B cell (primary cell): ENCODE results near the gene PCDHGA3. TPM values are rescaled to one million over a fixed set of nuclear protein-coding genes. Genes with fewer than 3 reads are reported as not detected.
A peak's percentile ranks its signal among the peaks of the same experiment; 100 is the strongest.

Experiments used
- ATAC-seq: fragments of 200-7000 bp; cut with Tn5 transposase; one replicate; pipeline ENCODE4 v1.10.0; 2021; ENCODE audit warnings: low read depth, mild to moderate bottlenecking, moderate number of reproducible peaks, moderate library complexity
- CTCF ChIA-PET: fragments of 350-600 bp; sonication (Branson Sonifier 250); formaldehyde crosslinking; loops from one replicate; lab custom pipeline; 2021; ENCODE audit warnings: antibody characterized with exemption, inconsistent platforms; lab: Charles Lee
- POLR2A ChIA-PET: fragments of 350-600 bp; sonication (Branson Sonifier 250); formaldehyde crosslinking; loops from one replicate; lab custom pipeline; 2021; ENCODE audit warnings: antibody characterized with exemption; lab: Charles Lee
- DNase-seq: peaks from one replicate; pipeline ENCODE4 v3.0.0; 2013
- H2AFZ ChIP-seq: 2 replicates; pipeline ENCODE4 v1.6.1; 2012; ENCODE audit warnings: mild to moderate bottlenecking, low read depth, low read length; ENCODE audit not compliant: insufficient read depth, poor library complexity, severe bottlenecking
- H3K27ac ChIP-seq, 2 donors: 1 replicate in 1 of 2; 2 replicates in 1 of 2; pipeline ENCODE4 v1.5.1; 2012 to 2013; ENCODE audit warnings: low read length in 2 of 2, mild to moderate bottlenecking in 2 of 2, moderate library complexity in 1 of 2
- H3K27me3 ChIP-seq, 4 experiments: fragments of 200-600 bp in 1 of 4; sonication (generic) in 1 of 4; replicated peaks in 1 of 4; 1 replicate in 2 of 4; 2 replicates in 2 of 4; pipeline versions ENCODE4 v1.6.1 to v1.7.0; 2013 to 2016; ENCODE audit warnings: low read length in 3 of 4, mild to moderate bottlenecking in 2 of 4, mixed read lengths in 1 of 4, moderate library complexity in 1 of 4; ENCODE audit not compliant: insufficient read depth in 4 of 4, control insufficient read depth in 3 of 4; ENCODE audit errors: control extremely low read depth in 1 of 4
- H3K36me3 ChIP-seq, 2 experiments: replicated peaks in 1 of 2; 1 replicate in 1 of 2; 2 replicates in 1 of 2; pipeline versions ENCODE4 v1.6.1 to v1.7.1; 2013; ENCODE audit warnings: low read length in 1 of 2; ENCODE audit not compliant: insufficient read depth in 2 of 2, control insufficient read depth in 1 of 2; ENCODE audit errors: control extremely low read depth in 1 of 2, extremely low read depth in 1 of 2
- H3K4me1 ChIP-seq, 2 donors: fragments of 200-600 bp in 1 of 2; sonication (generic) in 1 of 2; 1 replicate in 1 of 2; 2 replicates in 1 of 2; pipeline versions ENCODE4 v1.5.1 to v1.6.1; 2013 to 2017; ENCODE audit warnings: low read length in 2 of 2; ENCODE audit not compliant: control insufficient read depth in 2 of 2, insufficient read depth in 2 of 2
- H3K4me2 ChIP-seq: replicated peaks from 2 replicates; pipeline ENCODE3; 2012; ENCODE audit warnings: mild to moderate bottlenecking, low read depth, low read length; ENCODE audit not compliant: poor library complexity, severe bottlenecking
- H3K4me3 ChIP-seq, 5 experiments: fragments of 200-600 bp in 1 of 5; sonication (generic) in 1 of 5; 1 replicate in 3 of 5; 2 replicates in 2 of 5; pipeline versions ENCODE4 v1.5.1 to v1.7.0; 2011 to 2016; ENCODE audit warnings: low read length in 4 of 5, mild to moderate bottlenecking in 4 of 5, low read depth in 2 of 5, control low read depth in 1 of 5, moderate library complexity in 1 of 5; ENCODE audit not compliant: insufficient read depth in 1 of 5; ENCODE audit errors: control extremely low read depth in 1 of 5, extremely low read depth in 1 of 5
- H3K79me2 ChIP-seq: fragments of 200-600 bp; sonication (generic); one replicate; pipeline ENCODE4 v1.6.0; 2016; ENCODE audit warnings: low read length; ENCODE audit not compliant: control insufficient read depth, insufficient read depth
- H3K9ac ChIP-seq: fragments of 200-600 bp; sonication (generic); 2 replicates; pipeline ENCODE4 v1.6.1; 2017; ENCODE audit warnings: mild to moderate bottlenecking, low read length, moderate library complexity
- H3K9me3 ChIP-seq, 3 donors: one replicate each; pipeline versions ENCODE4 v1.6.1 to v1.7.1; 2013; ENCODE audit warnings: low read length in 2 of 3; ENCODE audit not compliant: control insufficient read depth in 2 of 3, insufficient read depth in 1 of 3; ENCODE audit errors: control extremely low read depth in 1 of 3
- H4K20me1 ChIP-seq: 2 replicates; pipeline ENCODE4 v1.6.0; 2012; ENCODE audit warnings: mild to moderate bottlenecking, low read length; ENCODE audit not compliant: insufficient read depth, control insufficient read depth, poor library complexity, severe bottlenecking
- H3K27ac Mint-ChIP-seq: one replicate; pipeline ENCODE4 v1.8.0; 2021; ENCODE audit warnings: mixed read lengths
- H3K27me3 Mint-ChIP-seq: one replicate; pipeline ENCODE4 v1.8.0; 2021; ENCODE audit warnings: mixed read lengths
- H3K4me1 Mint-ChIP-seq: one replicate; pipeline ENCODE4 v1.8.0; 2021; ENCODE audit warnings: mixed read lengths
- H3K4me3 Mint-ChIP-seq: one replicate; pipeline ENCODE4 v1.8.0; 2021; ENCODE audit warnings: mixed read lengths
- H3K9me3 Mint-ChIP-seq: one replicate; pipeline ENCODE4 v1.8.0; 2022; ENCODE audit warnings: mixed read lengths; ENCODE audit not compliant: insufficient read depth
- EZH2 ChIP-seq: IDR thresholded peaks from 2 replicates; pipeline ENCODE4 v1.6.1; 2012; ENCODE audit warnings: borderline replicate concordance, low read depth, mild to moderate bottlenecking, moderate library complexity, low read length; ENCODE audit not compliant: insufficient read depth, poor library complexity, severe bottlenecking
- WGBS: methylation state at CpG from one replicate; pipeline ENCODE4 v1.1.5; 2013; ENCODE audit warnings: missing lambda C conversion rate; ENCODE audit not compliant: insufficient coverage; 5-methylcytosine and 5-hydroxymethylcytosine counted together
- intact Hi-C: fragments of 100-400 bp; cut with micrococcal nuclease; formaldehyde crosslinking; loops from one replicate; pipeline ENCODE4 v1.10.0; 2022
- polyA minus RNA-seq: library from RNA; depleted of rRNA, polyadenylated mRNA; stranded (reverse); fragments of >200 nt; gene quantifications from 2 replicates; pipeline ENCODE4 v1.2.3, GENCODE V29; 2012
- polyA plus RNA-seq: library from polyadenylated mRNA; depleted of rRNA; stranded (reverse); fragments of >200 nt; gene quantifications from 2 replicates; pipeline ENCODE4 v1.2.3, GENCODE V29; 2012
- total RNA-seq, 2 donors: library from RNA; stranded (reverse); fragments of 120-200 nt in 1 of 2; gene quantifications; 1 replicate in 1 of 2; 2 replicates in 1 of 2; pipeline versions ENCODE4 v1.2.3 to v1.2.4, GENCODE V29; 2013 to 2022
- TF ChIP-seq, protein P1 (sequence below): fragments of 200-600 bp; IDR thresholded peaks from one replicate; pipeline ENCODE4 v1.8.0; 2022; ENCODE audit warnings: antibody characterized with exemption, mild to moderate bottlenecking

PCDHGA3 gene
- total RNA-seq (0.29 and 0.32 TPM in 2 replicates), polyA plus RNA-seq (0.10 TPM in 1 of 2 replicates, not detected in the other), polyA minus RNA-seq (0.43 TPM in 1 of 2 replicates, not detected in the other)
- total RNA-seq (2013): 0.09 TPM

DNA sequence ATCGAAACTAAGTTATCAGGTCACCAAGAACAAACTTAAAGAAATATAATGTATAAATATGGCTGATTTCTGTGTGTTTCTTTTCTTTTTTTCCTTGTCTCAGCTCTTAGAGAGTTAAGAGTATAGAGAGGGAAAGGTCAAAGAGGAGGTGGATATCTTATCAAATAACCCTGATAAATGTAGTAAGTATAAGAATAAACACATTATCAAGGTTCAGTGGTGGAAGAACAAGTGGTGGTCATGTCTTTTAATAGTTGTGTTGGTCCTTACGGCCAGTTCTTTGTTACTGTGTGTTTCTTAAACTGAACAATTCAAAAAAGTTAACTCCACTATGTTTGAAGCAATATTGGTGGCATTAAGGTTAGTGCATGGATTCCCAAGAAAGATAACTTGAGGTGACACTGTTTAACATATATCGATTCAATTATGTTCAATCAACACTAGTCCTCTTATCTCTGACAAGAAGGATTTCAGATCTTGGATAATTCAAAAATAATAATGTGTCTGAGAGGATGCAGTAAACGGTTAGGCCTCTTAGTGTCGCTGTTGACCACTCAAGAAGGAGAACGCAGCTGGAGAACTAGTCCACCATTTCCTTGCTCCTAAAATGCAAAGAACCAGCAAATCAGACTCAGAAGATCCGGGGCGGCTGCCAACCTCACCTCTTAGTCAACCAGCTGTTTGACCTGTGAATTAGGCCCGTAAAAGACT lies at the start of gene PCDHGA3:
Gene PCDHGA3, plus strand, starts transcription at position 588 of the 711 bp plus-strand sequence. CDS start 205 bp downstream, outside the sequence.
- peaks cover 0 to 59% (median 44%) of the 10 kb centered on the region in 3 donors for H3K9me3 ChIP-seq
- Mint-ChIP-seq H3K27ac (no peak within 1 kb of the TSS), H3K4me1 (no peaks in the 10 kb centered on the region), H3K4me3 (peak within 1 kb of the TSS; percentile 41), H3K9me3 (peaks cover 8% of the 10 kb centered on the region), H3K27me3 (peaks cover 54% of the 10 kb centered on the region)
- no peak within 1 kb of the TSS for H3K27ac ChIP-seq
- 45% methylated on average over 1 of the region's 9 CpGs for WGBS
- H3K79me2 ChIP-seq: no peaks in the 10 kb centered on the region
- DNase-seq (no peak), ATAC-seq (no peak)
- H4K20me1 ChIP-seq: no peaks in the 10 kb centered on the region
- POLR2A ChIA-PET: no interaction called here
- no peaks in the 10 kb centered on the region for H3K36me3 ChIP-seq
- H3K4me1 ChIP-seq: peaks cover 0 to 5% of the 10 kb centered on the region in 2 donors
- intact Hi-C loops: no loop called here
- peak within 1 kb of the TSS; percentile 5 for H3K4me2 ChIP-seq
- H3K4me3 ChIP-seq: no peak within 1 kb of the TSS
- CTCF ChIA-PET: interaction anchor here (1.6 to 1.7 kb wide), 2 partner anchors 14 to 23 kb away, joined by 5 read pairs; partner anchors contain the start of genes PCDHGA1 and TAF7
- no peak within 1 kb of the TSS for H3K9ac ChIP-seq
- TF ChIP-seq, protein P1, sequence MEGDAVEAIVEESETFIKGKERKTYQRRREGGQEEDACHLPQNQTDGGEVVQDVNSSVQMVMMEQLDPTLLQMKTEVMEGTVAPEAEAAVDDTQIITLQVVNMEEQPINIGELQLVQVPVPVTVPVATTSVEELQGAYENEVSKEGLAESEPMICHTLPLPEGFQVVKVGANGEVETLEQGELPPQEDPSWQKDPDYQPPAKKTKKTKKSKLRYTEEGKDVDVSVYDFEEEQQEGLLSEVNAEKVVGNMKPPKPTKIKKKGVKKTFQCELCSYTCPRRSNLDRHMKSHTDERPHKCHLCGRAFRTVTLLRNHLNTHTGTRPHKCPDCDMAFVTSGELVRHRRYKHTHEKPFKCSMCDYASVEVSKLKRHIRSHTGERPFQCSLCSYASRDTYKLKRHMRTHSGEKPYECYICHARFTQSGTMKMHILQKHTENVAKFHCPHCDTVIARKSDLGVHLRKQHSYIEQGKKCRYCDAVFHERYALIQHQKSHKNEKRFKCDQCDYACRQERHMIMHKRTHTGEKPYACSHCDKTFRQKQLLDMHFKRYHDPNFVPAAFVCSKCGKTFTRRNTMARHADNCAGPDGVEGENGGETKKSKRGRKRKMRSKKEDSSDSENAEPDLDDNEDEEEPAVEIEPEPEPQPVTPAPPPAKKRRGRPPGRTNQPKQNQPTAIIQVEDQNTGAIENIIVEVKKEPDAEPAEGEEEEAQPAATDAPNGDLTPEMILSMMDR: peak; percentile 16
- no peak for TF ChIP-seq EZH2
- no peak within 1 kb of the TSS for H2AFZ ChIP-seq
- peaks cover 0 to 57% (median 29%) of the 10 kb centered on the region in 4 experiments for H3K27me3 ChIP-seq

- TF ChIP-seq, protein P1: no peak
- TF ChIP-seq EZH2: no peak
- Histone ChIP-seq H3K4me2 (no peak overlapping the region), H3K27ac (no peak overlapping the region), H4K20me1 (no peaks in the 10 kb centered on the region), H3K9ac (no peak overlapping the region), H3K36me3 (no peaks in the 10 kb centered on the region), H3K4me3 (no peak overlapping the region), H3K4me1 (no peaks in the 10 kb centered on the region), H3K79me2 (peaks cover 31% of the 10 kb centered on the region), H3K9me3 (peaks cover 7 to 74% (median 71%) of the 10 kb centered on the region in 3 donors), H2AFZ (no peak overlapping the region), H3K27me3 (no peaks in the 10 kb centered on the region)
- DNase-seq (no peak), ATAC-seq (no peak)
- POLR2A ChIA-PET: no interaction called here
- CTCF ChIA-PET: no interaction called here
- WGBS: 98% methylated on average over 4 of the region's 4 CpGs
- H3K27ac Mint-ChIP-seq: no peak overlapping the region
- no peak overlapping the region for H3K4me3 Mint-ChIP-seq
- no peaks in the 10 kb centered on the region for H3K4me1 Mint-ChIP-seq
- H3K9me3 Mint-ChIP-seq: peaks cover 19% of the 10 kb centered on the region
- no peaks in the 10 kb centered on the region for H3K27me3 Mint-ChIP-seq
- intact Hi-C loops: no loop called here
Measured at GRCh38 chr5:141298376-141298775, 45.3 kb upstream of the PCDHGA3 start.
